GM19035 (cell line): ENCODE results near the gene LYRM9.
"Not testable (repeated sequence)": the region's sequence is repeated elsewhere in the genome, so short reads cannot be mapped to it uniquely, and the experiment has no call there.

Source experiments
- ATAC-seq: cut with Tn5 transposase; IDR thresholded peaks from one replicate; pipeline ENCODE4 v1.9.1; 2021; ENCODE audit not compliant: unreplicated experiment

Gene LYRM9

DNA sequence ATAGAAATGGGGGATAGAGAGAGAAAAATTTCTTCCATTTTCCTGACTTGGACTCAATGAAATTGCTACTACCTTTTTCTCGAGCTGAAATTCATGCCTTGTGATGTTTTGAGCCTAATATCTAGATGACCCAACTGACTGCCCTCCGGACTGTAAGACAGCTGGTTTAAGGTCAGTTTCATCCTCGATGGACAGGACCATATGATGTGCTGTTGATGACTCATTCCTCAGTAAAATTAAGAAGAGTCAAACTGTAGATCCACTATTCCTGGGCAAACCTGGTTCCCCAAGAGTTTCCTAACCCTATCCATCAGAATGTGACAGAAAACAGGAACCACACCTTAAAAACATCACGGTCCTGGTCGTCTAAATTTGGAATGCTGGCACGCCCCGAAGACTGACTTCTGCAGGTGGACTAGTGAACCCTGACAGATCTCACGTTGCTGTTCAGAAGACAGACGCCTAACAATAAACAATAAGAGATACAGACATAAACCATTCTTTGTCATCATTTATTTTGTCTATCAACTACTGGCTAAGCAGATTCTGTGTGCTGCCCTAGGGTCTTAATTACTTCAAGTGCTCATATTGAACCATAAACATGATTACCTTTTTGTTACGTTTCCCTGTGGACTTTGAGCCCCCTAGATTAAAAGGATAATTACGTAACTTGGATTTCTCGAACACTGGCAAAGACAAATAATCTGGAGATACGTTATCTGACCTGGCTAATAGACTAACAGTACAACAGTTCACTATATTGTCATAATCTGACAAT lies 47.7 kb downstream of the LYRM9 start:
- ATAC-seq = no peak

DNA sequence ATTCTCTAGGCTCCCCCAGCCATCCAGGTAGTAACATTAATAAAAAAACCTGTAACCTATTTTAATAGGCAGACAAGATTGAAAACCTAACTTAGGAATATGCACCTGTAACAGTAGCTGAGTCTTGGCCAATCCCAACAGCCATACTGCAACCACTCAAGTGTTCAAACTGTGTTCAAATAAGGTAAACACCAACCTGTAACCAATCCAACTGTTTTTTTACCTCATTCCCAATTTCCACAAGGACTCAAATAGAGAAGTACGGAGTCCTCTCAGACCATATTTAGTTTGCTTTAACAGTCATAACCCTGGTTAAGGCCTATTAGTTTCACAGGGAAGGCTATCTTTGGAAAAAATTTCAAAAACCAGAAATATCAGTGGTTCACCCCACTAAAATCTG lies 52.5 kb downstream of the LYRM9 start:
- no peak for ATAC-seq

DNA sequence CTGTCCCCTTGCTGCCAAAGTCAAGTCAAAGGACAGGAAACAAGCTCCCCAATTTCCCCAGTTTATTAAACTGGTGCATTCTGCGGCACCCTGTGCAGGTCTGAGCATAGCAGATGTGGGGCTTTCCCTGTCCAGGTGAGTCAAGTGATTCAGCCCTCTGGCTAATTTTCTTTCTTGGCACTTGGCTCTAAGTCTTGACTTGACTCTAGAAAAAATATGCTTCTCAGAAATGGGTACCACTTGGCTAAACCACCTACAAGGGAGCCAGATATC lies 52.8 kb downstream of the LYRM9 start:
- not testable (repeated sequence) for ATAC-seq

DNA sequence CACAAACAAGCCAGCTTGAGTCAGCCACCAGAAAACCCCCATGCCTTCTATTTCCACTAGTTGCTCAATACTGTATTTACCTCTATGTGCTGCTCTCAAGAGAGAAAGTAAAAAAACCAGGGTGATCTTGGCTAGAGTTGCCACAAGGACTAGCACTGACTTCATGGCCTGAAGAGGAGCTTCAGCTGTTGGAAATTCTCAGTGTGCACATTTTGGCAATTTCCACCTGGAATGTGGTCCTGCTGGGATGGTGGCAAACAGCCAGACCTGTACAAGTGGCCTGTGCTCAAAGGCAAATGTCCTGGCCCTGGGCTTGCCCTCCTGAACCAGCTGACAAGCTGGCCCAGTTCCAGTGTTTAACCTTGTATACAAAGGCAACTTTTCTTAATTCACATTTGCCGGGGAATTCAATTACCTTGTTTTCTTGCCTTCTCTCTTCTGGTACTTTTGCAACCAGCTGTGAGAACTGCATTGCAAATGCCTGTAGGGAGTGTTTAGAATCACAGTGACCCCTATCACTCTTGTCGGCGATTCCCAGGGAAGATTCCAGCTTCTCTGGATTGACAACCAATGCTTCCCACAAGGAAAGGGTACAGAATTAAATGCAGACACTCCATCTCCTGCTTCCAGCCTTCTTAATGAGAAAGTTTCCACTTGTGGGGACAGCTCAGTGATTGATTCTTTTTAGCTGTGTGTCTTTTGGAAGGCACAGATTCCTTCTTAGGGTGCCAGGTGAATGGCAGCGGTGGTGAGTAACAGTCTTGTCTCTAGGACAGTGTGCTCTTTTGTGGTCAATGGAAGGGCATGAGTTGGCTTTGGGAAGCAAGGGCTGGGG lies 53.4 kb downstream of the LYRM9 start:
- not testable (repeated sequence) for ATAC-seq

DNA sequence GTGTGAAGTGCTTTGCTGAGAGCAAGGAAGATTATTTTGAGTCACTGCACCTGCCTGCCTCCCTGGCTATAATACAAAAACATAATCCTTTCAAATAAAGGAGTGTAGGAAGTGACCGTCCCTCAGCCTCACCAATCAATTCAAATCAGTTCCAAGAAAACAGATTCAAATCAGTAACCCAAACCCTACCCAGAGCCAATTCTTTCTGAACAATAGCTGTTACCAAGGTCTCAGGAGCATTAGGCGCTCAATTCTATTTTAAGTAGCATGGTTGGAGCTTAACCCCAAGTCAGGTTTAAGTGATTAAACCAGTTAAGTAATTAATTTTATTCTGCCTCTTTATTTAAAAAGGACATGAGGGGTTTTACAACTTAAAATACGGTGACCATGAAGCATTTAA lies 54.6 kb downstream of the LYRM9 start:
- ATAC-seq = not testable (repeated sequence)

DNA sequence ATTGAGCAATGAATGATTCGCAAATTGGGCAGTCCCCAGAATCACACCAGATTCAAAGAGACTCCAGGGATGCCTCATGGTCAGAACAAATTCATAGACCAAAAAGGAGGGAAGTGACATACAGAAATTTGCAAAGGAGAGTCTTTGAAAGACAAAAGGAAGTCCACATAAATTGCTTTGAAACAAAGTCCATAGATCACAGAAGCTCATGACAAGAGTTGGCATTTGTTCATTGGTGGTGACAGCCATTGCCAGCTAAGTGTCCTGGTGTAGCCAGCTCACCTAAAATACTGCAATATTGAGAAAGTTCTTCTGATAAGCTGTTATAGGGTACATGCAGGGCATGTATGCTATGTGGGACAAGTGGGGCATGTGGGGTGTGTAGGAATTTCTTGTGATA lies 55.4 kb downstream of the LYRM9 start:
- ATAC-seq = not testable (repeated sequence)

DNA sequence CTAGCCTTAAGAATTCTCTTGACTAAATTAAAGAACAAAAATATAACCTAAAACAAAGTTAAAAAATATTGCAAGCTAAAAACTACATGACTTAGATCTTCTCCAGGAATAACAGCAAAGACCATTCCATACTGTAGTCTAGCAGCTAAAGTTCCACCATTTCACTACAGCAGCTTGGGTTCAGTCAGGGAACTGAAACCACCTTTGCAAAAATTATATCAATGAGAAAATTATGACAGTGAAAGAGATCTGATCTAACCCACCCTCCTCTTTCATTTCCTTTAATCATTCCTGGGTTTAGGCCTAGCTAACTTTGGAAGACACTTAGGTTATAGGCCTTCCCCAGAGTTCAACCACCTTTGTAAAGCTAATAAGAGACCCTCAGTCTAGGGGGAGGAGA lies 56.5 kb downstream of the LYRM9 start:
- no peak for ATAC-seq

DNA sequence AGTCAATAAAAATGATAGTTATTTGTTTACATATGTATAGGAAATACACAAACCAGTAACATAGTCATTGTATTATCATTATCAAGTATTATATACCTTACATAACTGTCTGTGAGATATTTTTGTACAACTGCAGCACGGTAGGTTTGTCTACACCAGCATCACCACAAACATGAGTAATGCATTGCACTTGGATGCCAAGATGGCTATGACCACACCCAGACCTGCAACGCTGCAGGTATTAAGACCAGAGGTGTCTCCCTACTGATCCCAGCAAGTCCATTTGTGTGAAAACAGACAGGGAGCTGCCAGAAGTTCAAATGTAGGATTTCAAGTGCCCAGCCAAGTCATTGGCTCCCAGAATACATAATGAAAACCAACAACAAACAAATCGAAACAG lies 58.6 kb downstream of the LYRM9 start:
- ATAC-seq = no peak

DNA sequence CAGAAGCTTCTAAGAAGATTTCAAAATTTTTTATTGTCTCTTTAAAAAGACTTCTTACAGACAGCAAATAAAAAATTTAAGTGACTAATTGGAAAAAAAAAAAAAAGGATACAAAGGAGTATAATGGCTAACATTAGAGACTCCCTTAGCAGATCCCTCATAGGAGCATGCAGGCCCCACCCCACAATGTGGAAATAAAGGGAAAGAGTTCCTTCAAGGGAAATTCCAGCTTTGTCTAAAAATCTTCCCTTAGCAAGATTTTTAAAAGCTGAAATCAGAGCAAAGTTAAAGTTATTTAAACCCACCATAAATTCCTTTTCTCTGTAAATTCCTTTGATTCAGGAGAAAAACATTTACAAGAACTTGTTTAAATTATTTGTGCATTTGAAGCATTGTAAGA lies 60.3 kb downstream of the LYRM9 start:
- ATAC-seq = no peak

DNA sequence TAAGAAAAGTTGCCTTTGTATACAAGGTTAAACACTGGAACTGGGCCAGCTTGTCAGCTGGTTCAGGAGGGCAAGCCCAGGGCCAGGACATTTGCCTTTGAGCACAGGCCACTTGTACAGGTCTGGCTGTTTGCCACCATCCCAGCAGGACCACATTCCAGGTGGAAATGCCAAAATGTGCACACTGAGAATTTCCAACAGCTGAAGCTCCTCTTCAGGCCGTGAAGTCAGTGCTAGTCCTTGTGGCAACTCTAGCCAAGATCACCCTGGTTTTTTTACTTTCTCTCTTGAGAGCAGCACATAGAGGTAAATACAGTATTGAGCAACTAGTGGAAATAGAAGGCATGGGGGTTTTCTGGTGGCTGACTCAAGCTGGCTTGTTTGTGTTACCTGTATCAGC lies 63.3 kb downstream of the LYRM9 start:
- not testable (repeated sequence) for ATAC-seq

DNA sequence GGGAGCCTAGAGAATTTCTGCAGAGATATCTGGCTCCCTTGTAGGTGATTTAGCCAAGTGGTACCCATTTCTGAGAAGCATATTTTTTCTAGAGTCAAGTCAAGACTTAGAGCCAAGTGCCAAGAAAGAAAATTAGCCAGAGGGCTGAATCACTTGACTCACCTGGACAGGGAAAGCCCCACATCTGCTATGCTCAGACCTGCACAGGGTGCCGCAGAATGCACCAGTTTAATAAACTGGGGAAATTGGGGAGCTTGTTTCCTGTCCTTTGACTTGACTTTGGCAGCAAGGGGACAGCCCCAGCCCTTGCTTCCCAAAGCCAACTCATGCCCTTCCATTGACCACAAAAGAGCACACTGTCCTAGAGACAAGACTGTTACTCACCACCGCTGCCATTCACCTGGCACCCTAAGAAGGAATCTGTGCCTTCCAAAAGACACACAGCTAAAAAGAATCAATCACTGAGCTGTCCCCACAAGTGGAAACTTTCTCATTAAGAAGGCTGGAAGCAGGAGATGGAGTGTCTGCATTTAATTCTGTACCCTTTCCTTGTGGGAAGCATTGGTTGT lies 63.9 kb downstream of the LYRM9 start:
- ATAC-seq = not testable (repeated sequence)
